Islet precursor cell (in vitro differentiated cells): Measurements from ENCODE around the gene NOVA2.
"Not testable (repeated sequence)": the region's sequence is repeated elsewhere in the genome, so short reads cannot be mapped to it uniquely, and the experiment has no call there.

Experiments used
- DNase-seq: peaks from one replicate; pipeline ENCODE4 v3.0.0-alpha.2; 2018

The NOVA2 gene

DNA sequence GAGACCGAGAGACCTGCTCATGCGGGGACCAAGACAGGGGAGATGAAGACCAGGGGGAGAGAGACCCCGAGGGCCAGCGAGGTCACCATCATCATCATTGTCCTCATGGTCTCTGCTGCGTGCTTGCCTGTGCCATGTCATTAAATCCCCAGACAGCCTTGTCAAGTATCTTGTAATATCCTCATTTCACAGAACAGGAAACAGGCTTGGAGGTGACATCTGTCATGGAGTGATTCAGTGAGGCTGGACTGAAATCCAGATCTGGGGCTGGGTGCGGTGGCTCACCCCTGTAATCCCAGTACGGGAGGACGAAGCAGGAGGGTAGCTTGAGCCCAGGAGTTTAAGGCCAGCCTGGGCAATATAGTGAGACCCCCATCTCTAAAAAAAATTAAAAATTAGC lies 53.2 kb downstream of the NOVA2 start:
- DNase-seq = no peak

DNA sequence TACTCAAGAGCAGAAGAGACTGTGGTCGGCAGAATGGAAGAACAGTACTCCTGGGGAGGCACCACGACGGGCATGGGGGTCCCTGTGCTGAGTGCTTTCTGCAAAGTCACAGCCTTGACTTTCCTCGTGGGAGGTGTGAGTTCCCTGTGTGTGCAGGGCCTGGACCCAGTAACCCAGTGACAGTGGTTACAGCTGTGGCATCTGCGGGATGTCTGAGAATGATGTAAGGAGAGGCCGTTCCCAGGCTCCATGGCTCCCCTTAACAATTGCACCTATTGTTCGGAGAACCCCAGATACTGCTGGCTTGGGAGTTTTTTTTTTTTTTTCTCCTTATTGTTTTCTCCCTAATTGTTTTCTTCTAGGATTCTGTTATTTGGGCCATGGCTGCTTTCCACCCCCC lies 54.0 kb downstream of the NOVA2 start:
- peak; percentile 71 for DNase-seq

DNA sequence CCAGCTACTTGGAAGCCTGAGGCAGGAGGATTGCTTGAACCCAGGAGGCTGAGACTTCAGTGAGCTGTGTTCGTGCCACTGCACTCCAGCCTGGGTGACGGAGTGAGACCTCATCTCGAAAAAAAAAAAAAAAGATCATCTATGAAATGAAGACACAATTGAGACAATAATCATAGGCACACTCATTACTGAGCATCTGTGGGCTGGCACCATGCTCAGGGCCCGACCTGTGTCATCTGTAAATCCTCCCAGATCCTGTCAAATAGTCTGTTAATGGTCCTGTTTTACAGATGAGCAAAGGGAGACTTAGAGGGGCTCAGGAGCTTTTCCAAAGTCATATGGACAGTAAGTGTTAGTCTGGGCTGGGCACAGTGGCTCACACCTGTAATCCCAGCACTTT lies 54.9 kb downstream of the NOVA2 start:
- no peak for DNase-seq

DNA sequence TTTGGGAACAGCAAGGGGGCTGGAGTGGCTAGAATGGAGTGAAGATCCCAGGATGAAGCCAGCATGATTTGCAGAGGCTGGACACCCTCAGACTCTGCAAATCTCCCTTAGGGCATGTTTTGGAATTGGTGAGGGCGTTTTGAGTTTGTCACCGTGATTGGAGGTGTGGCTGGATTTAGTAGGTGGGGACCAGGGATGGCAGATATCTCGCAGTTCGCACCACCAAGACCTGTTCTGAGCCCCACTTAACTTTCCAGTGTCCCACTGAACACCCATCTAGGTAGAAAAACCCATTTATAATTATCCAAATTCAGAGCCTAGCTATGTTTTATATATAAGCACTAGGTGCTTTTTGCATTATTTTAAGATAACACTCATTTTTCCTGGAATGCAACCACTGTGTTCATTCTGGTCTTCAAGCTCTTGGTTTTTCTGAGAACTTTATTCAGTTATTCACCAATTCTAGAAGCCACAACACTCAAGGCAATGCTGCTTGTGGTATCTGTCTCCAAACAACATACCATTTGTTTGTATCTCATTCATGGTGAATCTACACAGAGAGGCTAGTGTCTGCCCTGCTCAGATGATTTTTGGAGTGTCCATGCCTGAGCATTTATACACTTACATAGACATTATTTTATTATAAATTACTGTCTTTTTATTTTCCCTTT lies 56.1 kb downstream of the NOVA2 start:
- DNase-seq = no peak

DNA sequence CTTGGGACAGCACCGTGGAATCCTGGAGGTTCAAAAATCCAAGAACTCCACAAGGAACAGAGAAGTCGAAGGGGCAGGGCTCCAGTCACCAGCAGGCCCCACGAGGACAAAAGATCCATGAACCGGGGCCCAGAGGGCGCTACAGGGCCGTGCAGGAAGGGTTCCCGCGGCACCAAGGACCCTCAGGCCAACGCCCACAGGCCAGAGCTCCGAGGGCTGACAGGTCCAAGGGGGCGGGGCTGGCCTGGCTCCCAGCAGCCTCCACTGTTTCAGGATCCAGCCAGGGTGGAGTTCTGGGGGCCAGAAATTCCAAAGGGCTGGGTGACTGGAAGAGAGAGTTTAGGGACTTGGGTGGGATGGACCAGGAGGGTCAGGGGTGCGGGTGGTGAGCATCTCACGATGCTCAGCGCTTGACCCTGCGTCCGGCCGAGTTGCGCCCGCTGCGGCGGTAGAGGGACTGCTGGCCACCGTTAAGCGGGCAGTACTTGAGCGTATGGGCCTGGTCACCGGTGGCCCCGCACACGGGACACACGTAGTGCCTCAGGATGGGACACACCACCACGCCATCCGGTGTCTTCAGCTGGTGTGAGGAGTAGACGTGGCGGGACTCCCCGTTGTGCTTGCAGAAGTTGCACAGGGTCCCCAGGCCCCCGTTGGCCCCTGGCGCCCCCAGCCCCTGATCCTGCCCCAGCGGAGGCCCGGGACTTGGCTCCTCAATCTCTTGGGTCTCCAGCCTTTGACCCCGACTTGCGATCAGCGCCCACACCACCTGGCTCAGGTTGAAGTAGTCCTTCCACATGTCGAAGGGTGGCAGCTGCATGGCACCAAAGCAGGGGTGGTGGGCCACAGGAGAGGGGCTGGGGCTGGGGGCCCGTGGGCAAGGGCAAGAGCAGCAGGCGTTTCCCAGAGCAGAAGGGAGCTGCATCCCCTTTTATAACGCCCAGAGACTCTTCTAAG lies 59.5 kb downstream of the NOVA2 start, which contains the start of gene NANOS2:
TSS of gene NANOS2 (minus strand) at position 905 of the 957 bp plus-strand sequence. CDS start at position 820, 85 bp downstream.
- DNase-seq = peak; percentile 81

DNA sequence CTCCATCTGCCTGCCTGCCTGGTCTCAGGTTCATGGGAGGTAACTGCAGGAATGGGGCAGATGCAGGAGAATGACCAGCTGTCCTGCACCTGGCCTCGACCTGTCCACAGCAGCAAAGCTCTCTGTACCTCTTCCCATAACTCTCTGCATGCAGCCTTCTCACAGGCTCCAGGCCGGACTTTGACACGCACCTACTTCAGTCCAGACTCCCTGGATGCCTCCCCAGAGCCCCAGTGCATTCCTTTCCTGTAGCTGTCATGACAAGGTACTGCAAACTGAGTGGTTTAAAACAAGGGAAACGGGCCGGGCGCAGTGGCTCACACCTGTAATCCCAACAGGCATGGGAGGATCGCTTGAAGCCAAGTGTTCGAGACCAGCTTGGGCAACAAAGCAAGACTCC lies 62.4 kb downstream of the NOVA2 start:
- DNase-seq = peak; percentile 67

DNA sequence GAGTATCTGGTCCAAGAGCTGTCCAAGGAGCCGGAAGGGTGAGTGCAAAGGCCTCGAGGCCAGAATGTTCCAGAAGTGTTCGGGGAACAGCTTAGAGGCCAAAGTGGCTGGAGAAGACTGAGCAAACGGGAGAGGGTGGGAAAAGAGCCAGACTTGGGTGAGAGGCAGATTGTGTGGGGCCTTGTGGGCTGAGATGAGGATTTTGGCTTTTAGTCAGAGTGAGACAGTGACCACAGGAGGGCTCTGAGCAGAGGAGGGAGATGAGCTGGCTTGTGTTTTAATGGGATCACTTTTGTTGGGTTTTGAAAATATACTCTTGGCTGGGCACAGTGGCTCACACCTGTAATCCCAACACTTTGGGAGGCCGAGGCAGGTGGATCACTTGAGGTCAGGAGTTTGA lies 64.7 kb downstream of the NOVA2 start:
- DNase-seq = no peak

DNA sequence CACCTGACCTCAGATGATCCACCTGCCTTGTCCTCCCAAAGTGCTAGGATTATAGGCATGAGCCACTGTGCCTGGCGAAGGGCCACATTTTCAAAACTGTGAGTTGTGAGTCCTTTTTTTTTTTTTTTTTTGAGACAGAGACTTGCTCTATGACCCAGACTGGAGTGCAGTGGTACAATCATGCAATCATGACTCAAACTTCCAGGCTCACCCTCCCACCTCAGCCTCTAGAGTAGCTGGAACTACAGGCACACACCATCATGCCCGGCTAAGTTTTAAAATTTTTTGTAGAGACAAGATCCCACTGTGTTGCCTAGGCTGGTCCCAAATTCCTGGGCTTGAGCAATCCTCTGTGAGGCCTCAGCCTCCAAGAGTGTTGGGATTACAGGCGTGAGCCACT lies 67.4 kb downstream of the NOVA2 start:
- no peak for DNase-seq

DNA sequence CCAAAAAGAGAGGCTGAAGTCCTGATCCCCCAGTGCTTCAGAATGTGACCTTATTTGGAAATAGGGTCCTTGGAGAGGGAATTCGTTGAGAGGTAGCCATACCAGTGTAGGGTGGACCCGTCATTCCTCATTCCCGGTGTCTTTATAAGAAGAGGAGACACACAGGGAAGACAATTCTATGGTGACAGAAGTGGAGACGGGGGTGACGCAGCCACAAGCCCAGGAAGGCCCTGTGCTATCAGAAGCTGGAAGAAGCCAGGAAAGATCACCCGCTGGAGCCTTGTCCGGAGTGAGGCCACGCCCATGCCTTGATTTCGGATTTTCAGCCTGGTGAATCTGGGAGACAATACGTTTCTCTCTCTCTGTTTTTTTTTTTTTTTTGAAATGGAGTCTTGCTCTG lies 68.7 kb downstream of the NOVA2 start:
- no peak for DNase-seq

DNA sequence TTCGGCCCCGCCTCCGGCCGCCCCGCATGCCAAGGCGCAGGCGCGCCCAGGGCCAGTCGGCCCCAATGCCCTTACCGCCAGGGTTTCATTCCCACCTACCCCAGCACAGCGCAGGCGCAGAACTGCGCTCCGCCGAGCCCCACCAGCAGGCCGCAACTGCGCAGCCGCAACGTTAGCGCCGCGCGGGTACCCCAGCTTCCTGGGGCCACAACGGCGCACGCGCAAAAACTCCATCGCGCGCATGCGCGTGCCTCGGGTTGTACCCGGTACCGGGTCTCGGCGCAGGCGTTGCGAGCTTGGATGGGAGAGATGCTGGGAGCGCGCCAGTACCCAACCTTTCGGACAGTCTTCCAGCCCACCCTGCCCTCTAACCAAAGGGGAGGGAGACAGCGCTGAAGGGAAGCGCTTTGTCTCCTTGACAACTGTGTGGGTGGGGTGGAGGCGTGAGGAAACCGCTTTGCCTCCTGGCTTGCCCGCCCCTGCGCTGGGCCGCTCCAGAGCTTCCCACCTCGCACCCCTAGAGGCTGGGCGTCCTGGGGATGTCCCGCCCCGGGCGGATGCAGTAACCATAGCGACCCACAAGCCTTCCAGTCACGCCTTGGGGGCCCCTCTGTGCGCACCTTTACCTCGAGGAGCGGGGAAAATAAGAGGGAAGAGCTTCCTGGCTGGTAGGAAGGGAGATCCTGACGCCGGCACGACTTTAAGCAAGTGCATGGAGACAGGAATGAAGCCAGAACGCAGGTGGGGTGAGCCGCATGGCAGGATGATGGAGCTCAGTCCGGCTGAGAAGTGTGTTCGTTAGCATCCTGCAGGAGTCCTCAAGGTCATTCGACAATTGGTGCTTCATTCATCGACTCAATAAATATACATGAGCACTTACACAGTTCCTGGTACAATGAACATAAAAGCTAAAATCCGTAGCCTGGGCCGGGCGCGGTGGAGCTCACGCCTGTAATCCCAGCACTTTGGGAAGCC lies 70.7 kb downstream of the NOVA2 start:
- DNase-seq = peak; percentile 98

DNA sequence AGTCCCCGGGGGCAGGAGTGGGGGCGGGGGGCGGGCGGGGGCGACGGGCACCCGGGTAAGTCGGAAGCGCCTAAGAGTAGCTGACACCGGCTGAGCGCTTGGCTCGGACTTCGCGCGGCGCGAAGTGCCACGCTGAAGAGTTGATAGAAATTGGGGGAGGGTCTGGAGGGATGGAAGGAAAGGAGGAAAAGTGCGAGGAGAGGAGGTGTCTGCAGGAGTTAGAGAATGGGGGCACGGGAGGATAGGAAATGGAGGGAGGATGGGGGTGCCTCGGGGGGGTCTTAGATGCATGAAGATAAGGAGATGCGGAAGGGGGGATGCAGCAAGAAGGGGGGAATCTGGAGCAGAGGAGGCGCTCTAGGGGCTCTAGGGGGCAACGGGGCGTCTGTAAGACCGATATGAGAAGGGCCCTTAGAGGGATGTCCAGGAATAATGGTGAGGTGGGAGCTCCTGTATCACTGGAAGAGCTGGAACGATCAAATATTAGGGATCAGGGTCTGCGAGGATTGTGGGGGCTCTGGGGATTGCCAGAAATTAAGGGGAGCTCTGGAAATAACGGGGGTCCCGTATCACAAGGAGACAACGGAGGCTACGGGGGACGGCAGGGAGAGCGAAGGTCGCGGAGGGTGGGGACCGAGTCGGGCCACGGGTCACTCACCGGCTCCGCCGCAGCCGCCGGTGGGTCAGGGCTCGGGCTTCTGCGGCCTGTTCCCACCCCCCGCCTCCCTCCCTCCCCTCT lies 71.6 kb downstream of the NOVA2 start, which contains the start of gene MYPOP:
TSS of gene MYPOP (minus strand) at position 702 of the 739 bp plus-strand sequence. CDS start 840 bp downstream, outside the sequence.
- no peak for DNase-seq

DNA sequence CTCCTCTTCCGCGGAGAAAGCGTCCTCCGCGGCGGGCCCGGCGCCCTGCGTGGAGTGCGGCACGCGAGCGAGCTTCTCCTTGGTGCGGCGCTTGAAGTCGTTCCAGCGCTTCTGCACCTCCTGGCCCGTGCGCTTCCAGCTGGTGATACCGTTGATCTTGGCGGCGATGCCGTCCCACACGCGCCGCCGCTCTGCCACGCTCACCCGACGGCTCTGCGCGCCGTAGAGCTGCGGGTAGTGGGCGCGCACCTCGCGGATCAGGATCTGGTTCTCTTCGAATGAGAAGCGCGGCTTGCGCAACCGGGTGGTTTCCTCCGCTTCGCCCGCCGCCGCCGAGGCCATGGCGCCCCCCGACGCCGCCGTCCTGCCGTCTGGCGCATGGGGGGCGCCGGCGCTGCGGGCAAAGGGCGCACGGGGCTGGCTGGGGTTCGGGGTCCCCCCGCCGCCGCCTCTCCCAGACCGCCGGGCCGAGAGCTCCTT lies 72.2 kb downstream of the NOVA2 start:
- DNase-seq = no peak

DNA sequence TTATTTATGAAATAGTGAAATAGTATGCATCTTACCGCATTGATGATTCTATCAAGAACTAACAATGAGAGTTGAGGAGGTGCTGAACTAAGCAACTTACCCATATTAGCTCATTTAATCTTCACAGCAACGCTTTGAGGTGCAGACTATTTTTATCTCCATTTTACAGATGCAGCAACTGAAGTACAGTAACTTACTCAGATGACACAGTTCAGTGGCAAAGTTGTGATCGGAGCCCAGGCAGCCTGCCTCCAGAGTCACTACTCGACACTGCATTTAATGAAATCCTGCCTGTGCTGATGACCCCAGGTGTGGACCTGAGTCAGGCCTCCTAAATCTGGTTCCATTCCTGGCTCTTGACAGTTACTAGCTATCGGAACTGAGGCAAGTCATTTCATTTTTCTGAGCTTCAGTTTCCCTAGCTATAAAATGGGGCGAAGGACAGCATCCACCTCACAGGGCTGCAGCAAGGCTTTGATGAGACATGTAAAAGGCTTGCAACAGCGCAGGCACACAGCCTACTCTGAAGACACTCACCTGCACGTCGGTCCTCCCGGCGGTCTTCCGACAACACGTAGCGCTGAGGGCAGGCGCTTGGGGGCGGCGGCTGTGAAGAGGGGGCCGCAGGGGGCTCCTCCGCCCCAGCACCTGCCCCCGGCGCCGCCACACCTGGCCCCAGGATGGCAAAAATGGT lies 72.8 kb downstream of the NOVA2 start:
- DNase-seq = no peak

DNA sequence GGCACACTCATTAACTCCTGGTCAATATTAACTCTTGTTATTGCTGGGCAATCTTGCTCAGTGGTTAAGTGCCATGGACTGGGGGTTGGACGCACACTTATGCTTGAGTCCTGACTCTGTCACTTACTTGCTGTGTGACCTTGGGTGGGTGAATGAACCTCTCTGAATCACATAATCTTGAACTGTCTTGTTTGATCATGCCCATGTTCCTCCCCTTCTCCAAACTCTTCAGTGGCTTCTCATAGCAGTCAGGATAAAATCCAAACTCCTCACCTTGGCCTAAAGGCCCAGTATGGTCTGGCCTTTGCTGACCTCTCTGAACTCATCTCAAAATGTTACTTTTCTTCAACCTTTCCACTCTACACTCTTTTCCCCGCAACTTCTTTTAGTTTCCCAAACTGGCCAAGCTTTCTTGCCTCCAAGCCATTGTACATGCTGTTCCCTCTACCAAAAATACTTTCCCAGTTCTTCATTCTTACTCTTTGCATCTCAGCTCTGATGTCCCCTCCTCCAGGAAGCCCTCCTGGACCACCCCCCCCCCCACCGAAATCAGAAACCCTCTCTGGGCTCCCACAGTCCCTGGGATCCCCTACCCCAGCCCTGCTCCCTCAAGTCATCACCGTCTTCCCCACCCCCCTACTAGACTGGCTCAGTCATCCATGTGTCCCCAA lies 73.6 kb downstream of the NOVA2 start:
- DNase-seq = no peak

DNA sequence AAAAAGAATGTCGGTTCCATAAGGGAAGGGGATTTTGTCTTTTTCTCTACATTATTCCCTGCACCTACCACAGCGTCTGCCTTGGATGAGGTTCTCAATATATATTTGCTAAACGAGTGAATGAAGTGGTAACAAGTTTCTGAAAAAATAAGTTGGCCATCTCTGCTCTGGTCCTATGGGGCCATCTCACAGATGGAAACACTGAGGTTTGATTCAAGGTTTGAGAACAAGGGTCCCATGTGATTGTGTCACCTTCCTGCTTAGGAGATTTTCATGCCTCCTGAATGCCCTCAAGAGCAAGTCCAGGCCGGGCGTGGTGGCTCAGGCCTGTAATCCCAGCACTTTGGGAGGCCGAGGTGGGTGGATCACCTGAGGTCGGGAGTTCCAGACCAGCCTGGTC lies 74.4 kb downstream of the NOVA2 start:
- no peak for DNase-seq

DNA sequence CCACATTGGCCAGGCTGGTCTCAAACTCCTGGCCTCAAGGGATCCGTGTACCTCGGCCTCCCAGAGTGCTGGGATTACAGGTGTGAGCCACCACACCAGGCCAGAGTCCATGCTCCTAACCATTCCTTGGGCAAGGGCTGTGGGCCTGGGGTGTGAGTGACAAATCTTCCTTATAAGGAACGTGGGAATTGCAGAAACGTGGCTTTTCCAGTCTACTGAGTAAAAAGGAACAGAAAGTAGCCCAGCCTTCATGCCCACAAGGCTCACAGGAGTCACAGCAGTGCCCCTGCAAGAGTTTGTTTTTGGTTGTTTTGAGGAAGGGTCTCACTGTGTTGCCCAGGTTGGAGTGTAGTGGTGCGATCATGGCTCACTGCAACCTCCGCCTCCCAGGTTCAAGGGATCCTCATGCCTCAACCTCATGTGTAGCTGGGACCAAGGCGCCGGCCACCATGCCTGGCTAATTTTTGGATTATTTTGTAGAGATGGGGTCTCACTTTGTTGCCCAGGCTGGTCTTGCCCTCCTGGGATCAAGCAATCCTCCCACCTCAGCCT lies 76.3 kb downstream of the NOVA2 start:
- DNase-seq = no peak

DNA sequence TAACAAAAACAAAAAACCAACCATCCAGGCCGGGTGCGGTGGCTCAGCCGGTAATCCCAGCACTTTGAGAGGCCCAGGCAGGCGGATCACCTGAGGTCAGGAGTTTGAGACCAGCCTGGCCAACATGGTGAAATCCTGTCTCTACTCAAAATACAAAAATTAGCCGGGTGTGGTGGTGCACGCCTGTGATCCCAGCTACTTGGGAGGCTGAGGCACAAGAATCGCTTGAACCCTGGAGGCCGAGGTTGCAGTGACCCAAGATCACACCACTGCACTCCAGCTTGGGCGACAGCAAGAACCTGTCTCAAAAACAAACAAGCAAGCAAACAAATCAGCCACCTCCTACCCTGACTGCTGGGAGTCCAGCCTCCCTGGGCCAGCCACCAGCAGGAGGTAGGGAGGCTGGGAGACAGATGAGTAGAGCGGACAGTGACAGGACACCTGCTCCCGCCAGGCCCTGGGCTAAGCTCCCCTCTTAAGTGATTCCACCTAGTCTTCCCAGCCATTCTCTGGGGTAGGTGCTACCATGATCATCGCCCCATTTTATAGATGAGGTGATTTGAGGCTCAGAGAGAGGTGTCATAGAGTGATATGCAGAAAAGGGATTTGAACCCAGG lies 77.6 kb downstream of the NOVA2 start:
- DNase-seq = not testable (repeated sequence)

DNA sequence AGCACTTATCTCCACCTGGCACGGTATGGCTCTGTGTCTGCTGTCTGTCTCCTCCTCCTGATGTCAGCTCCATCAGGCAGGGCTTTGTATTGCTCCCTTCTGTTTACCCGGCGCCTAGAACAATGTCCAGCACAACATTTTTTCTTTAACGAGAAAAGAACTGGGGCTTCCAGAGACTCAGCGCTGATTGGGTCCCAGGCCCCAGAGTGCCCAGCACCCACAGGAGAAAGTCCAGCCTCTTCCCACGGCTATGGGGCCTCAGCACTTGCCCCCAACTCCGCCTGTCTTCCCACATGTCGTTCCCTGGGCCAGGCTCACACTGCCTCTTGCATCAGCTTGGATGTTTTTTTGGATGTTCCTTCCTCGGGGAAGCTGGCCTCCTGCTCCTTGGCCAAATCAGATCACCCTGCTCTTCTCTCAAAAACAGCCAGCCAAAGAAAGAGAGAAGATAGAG lies 78.1 kb downstream of the NOVA2 start:
- no peak for DNase-seq

DNA sequence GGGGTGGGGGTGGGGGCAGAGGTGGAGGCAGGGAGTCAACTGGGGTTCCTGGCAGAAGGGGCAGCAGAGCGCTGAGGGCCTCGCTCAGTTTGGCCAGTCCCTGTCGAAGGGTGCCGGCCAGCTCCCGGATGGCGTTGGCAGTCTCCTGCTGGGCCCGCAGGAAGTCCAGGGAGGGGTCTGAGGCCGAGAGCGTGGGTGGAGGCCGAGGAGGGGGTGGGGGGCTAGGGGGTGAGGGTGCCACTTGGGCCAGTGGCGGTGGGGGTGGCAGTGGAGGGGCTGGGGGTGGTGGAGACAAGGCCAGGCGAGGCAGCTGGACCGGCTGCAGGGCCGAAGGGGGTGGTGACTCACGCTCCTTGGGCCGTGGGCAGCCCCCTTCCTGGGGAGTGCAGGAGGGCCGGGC lies 82.8 kb downstream of the NOVA2 start:
- no peak for DNase-seq
